Measurements from ENCODE around the gene AEN.

Gene AEN

GRCh38 chr15:88620995-88621772 is at the start of gene AEN:
AEN (plus strand) TSS chr15:88621340; CDS start chr15:88626210, 4,870 bp downstream.
- Histone ChIP-seq H3K4me3 (ENCODE audit: low read depth, low read length) (peak within 1 kb of the TSS; percentile 92), H2AFZ (ENCODE audit: low read length, unreplicated experiment) (peak within 1 kb of the TSS; percentile 64), H3K27ac (ENCODE audit: low read depth, low read length) (peak within 1 kb of the TSS; percentile 96), H3K27me3 (ENCODE audit: insufficient read depth, low read length) (no peaks in the 10 kb centered on the region), H3K79me2 (ENCODE audit: control insufficient read depth, insufficient read depth, low read length, unreplicated experiment) (peaks cover 51% of the 10 kb centered on the region), H3K4me1 (ENCODE audit: control insufficient read depth, insufficient read depth, low read length, unreplicated experiment) (peaks cover 29% of the 10 kb centered on the region), H3K36me3 (ENCODE audit: insufficient read depth, low read length) (peaks cover under 1% of the 10 kb centered on the region; the same call in 1 of the 2 replicates)

- Histone ChIP-seq H3K36me3 (ENCODE audit: insufficient read depth, low read length) (no peaks in the 10 kb centered on the region), H3K79me2 (ENCODE audit: control insufficient read depth, insufficient read depth, low read length, unreplicated experiment) (no peaks in the 10 kb centered on the region), H3K27ac (ENCODE audit: low read depth, low read length) (no peak overlapping the region), H2AFZ (ENCODE audit: low read length, unreplicated experiment) (no peak overlapping the region), H3K4me3 (ENCODE audit: low read depth, low read length) (no peak overlapping the region), H3K27me3 (ENCODE audit: insufficient read depth, low read length) (peaks cover 46% of the 10 kb centered on the region; the same call in 1 of the 2 replicates), H3K4me1 (ENCODE audit: control insufficient read depth, insufficient read depth, low read length, unreplicated experiment) (no peaks in the 10 kb centered on the region)
Measured at GRCh38 chr15:88571852-88572259, 49.3 kb upstream of the AEN start.

- Histone ChIP-seq H3K27ac (ENCODE audit: low read depth, low read length) (no peak overlapping the region), H3K79me2 (ENCODE audit: control insufficient read depth, insufficient read depth, low read length, unreplicated experiment) (no peaks in the 10 kb centered on the region), H2AFZ (ENCODE audit: low read length, unreplicated experiment) (no peak overlapping the region), H3K4me3 (ENCODE audit: low read depth, low read length) (no peak overlapping the region), H3K27me3 (ENCODE audit: insufficient read depth, low read length) (peaks cover 42% of the 10 kb centered on the region; the same call in 1 of the 2 replicates), H3K36me3 (ENCODE audit: insufficient read depth, low read length) (no peaks in the 10 kb centered on the region), H3K4me1 (ENCODE audit: control insufficient read depth, insufficient read depth, low read length, unreplicated experiment) (no peaks in the 10 kb centered on the region)
Measured at GRCh38 chr15:88574077-88574476, 47.1 kb upstream of the AEN start.

- Histone ChIP-seq H3K36me3 (ENCODE audit: insufficient read depth, low read length) (no peaks in the 10 kb centered on the region), H3K4me1 (ENCODE audit: control insufficient read depth, insufficient read depth, low read length, unreplicated experiment) (no peaks in the 10 kb centered on the region), H3K4me3 (ENCODE audit: low read depth, low read length) (no peak overlapping the region), H3K27me3 (ENCODE audit: insufficient read depth, low read length) (peaks cover 42% of the 10 kb centered on the region; the same call in 1 of the 2 replicates), H3K79me2 (ENCODE audit: control insufficient read depth, insufficient read depth, low read length, unreplicated experiment) (no peaks in the 10 kb centered on the region), H2AFZ (ENCODE audit: low read length, unreplicated experiment) (no peak overlapping the region), H3K27ac (ENCODE audit: low read depth, low read length) (no peak overlapping the region)
Measured at GRCh38 chr15:88574655-88575054, 46.5 kb upstream of the AEN start.

GRCh38 chr15:88579322-88579721 is 41.8 kb upstream of the AEN start:
- no peak overlapping the region for H2AFZ ChIP-seq (ENCODE audit: low read length, unreplicated experiment)
- H3K79me2 ChIP-seq (ENCODE audit: control insufficient read depth, insufficient read depth, low read length, unreplicated experiment), result no peaks in the 10 kb centered on the region
- H3K27ac ChIP-seq (ENCODE audit: low read depth, low read length), result no peak overlapping the region
- H3K27me3 ChIP-seq (ENCODE audit: insufficient read depth, low read length), result peaks cover 13% of the 10 kb centered on the region; the same call in 1 of the 2 replicates
- no peak overlapping the region for H3K4me3 ChIP-seq (ENCODE audit: low read depth, low read length)
- H3K4me1 ChIP-seq (ENCODE audit: control insufficient read depth, insufficient read depth, low read length, unreplicated experiment), result no peaks in the 10 kb centered on the region
- no peaks in the 10 kb centered on the region for H3K36me3 ChIP-seq (ENCODE audit: insufficient read depth, low read length)

- no peak overlapping the region for H3K4me3 ChIP-seq (ENCODE audit: low read depth, low read length)
- no peak overlapping the region for H3K27ac ChIP-seq (ENCODE audit: low read depth, low read length)
- no peaks in the 10 kb centered on the region for H3K79me2 ChIP-seq (ENCODE audit: control insufficient read depth, insufficient read depth, low read length, unreplicated experiment)
- H3K27me3 ChIP-seq (ENCODE audit: insufficient read depth, low read length), result peaks cover 13% of the 10 kb centered on the region; the same call in 1 of the 2 replicates
- H3K4me1 ChIP-seq (ENCODE audit: control insufficient read depth, insufficient read depth, low read length, unreplicated experiment), result no peaks in the 10 kb centered on the region
- H3K36me3 ChIP-seq (ENCODE audit: insufficient read depth, low read length), result no peaks in the 10 kb centered on the region
- no peak overlapping the region for H2AFZ ChIP-seq (ENCODE audit: low read length, unreplicated experiment)
Measured at GRCh38 chr15:88580532-88580931, 40.6 kb upstream of the AEN start.

GRCh38 chr15:88586401-88587162 is 34.6 kb upstream of the AEN start:
- Histone ChIP-seq H3K27me3 (ENCODE audit: insufficient read depth, low read length) (peaks cover 33% of the 10 kb centered on the region; the same call in 1 of the 2 replicates), H3K36me3 (ENCODE audit: insufficient read depth, low read length) (no peaks in the 10 kb centered on the region), H2AFZ (ENCODE audit: low read length, unreplicated experiment) (no peak overlapping the region), H3K27ac (ENCODE audit: low read depth, low read length) (no peak overlapping the region), H3K79me2 (ENCODE audit: control insufficient read depth, insufficient read depth, low read length, unreplicated experiment) (no peaks in the 10 kb centered on the region), H3K4me3 (ENCODE audit: low read depth, low read length) (no peak overlapping the region), H3K4me1 (ENCODE audit: control insufficient read depth, insufficient read depth, low read length, unreplicated experiment) (peaks cover 6% of the 10 kb centered on the region)

- H3K4me3 ChIP-seq (ENCODE audit: low read depth, low read length), result no peak overlapping the region
- H2AFZ ChIP-seq (ENCODE audit: low read length, unreplicated experiment), result no peak overlapping the region
- no peaks in the 10 kb centered on the region for H3K36me3 ChIP-seq (ENCODE audit: insufficient read depth, low read length)
- no peaks in the 10 kb centered on the region for H3K79me2 ChIP-seq (ENCODE audit: control insufficient read depth, insufficient read depth, low read length, unreplicated experiment)
- H3K27me3 ChIP-seq (ENCODE audit: insufficient read depth, low read length), result peaks cover 51% of the 10 kb centered on the region
- peaks cover 6% of the 10 kb centered on the region for H3K4me1 ChIP-seq (ENCODE audit: control insufficient read depth, insufficient read depth, low read length, unreplicated experiment)
- no peak overlapping the region for H3K27ac ChIP-seq (ENCODE audit: low read depth, low read length)
Measured at GRCh38 chr15:88590759-88591158, 30.4 kb upstream of the AEN start.

- Histone ChIP-seq H2AFZ (ENCODE audit: low read length, unreplicated experiment) (no peak overlapping the region), H3K36me3 (ENCODE audit: insufficient read depth, low read length) (no peaks in the 10 kb centered on the region), H3K27me3 (ENCODE audit: insufficient read depth, low read length) (peaks cover 45% of the 10 kb centered on the region), H3K27ac (ENCODE audit: low read depth, low read length) (no peak overlapping the region), H3K4me1 (ENCODE audit: control insufficient read depth, insufficient read depth, low read length, unreplicated experiment) (peaks cover 6% of the 10 kb centered on the region), H3K79me2 (ENCODE audit: control insufficient read depth, insufficient read depth, low read length, unreplicated experiment) (no peaks in the 10 kb centered on the region), H3K4me3 (ENCODE audit: low read depth, low read length) (no peak overlapping the region)
Measured at GRCh38 chr15:88591384-88591783, 29.8 kb upstream of the AEN start.

- H3K27ac ChIP-seq (ENCODE audit: low read depth, low read length), result no peak overlapping the region
- H3K79me2 ChIP-seq (ENCODE audit: control insufficient read depth, insufficient read depth, low read length, unreplicated experiment), result no peaks in the 10 kb centered on the region
- H3K27me3 ChIP-seq (ENCODE audit: insufficient read depth, low read length), result peaks cover 76% of the 10 kb centered on the region
- no peaks in the 10 kb centered on the region for H3K4me1 ChIP-seq (ENCODE audit: control insufficient read depth, insufficient read depth, low read length, unreplicated experiment)
- no peaks in the 10 kb centered on the region for H3K36me3 ChIP-seq (ENCODE audit: insufficient read depth, low read length)
- H2AFZ ChIP-seq (ENCODE audit: low read length, unreplicated experiment), result no peak overlapping the region
- H3K4me3 ChIP-seq (ENCODE audit: low read depth, low read length), result no peak overlapping the region
Measured at GRCh38 chr15:88603885-88604284, 17.3 kb upstream of the AEN start.
